Activated gamma-delta T cell (primary cell): ENCODE measurements around the gene SLC22A6.

Experiments
- DNase-seq: peaks from one replicate; lab custom pipeline; 2025; lab: John Stamatoyannopoulos, UW

The SLC22A6 gene

GRCh38 chr11:62931499-62932278 is 53.1 kb downstream of the SLC22A6 start:
- DNase-seq, result no peak

- DNase-seq, result no peak
Measured at GRCh38 chr11:62930666-62931065, 54.1 kb downstream of the SLC22A6 start.

DNA sequence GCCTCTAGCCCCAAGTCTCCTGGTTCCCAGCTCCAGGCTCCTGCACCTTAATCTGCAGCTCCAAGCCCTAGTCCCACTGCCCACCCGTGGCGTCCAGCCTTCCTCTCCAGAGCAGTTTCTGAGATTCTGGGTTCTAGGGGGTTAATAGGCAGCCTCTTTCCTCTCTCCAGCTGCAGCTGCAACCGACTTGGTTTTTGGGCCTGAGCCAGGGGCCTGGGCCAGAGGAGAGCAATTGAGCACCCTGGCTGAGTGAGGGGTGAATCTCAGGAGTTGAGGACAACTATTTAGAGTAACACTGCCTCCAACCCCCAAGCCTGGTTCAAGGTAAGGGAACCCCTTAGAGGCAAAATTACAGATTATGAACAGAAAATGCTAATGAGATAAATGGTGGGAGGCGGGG is 54.6 kb downstream of the SLC22A6 start:
- DNase-seq, result no peak

DNA sequence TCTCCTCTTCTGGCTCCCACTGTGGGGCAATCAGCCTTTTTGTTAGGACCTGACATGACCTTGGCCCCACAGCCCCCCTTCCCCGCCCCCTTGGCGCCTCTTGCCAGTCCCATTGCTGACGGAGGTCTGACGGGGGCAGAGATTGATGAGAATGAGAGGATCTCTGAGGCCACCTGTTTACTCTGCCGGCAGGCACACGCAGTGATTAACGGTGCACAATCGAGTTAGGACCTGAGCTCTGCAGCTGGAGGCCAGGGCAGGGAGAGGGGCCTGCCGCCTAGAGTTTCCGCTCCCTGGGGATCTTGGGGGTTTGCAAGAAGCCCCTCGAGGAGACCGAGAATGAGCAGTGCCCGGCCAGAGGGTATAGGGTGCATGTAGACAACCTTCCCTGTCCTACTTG is 56.8 kb downstream of the SLC22A6 start:
- DNase-seq, result no peak

GRCh38 chr11:62926680-62927455 is 57.9 kb downstream of the SLC22A6 start:
- DNase-seq, result no peak
